Uterus (tissue), 4 donors: Measurements from ENCODE around the gene MYLIP. TPM values are rescaled to one million over a fixed set of nuclear protein-coding genes. Genes with fewer than 3 reads are reported as not detected.

Experiments
- DNase-seq, 2 donors: peaks; one replicate each; pipeline ENCODE4 v3.0.0-alpha.2; 2019 to 2020
- H3K27ac ChIP-seq, 2 donors: fragments of 200-600 bp; sonication (generic); 1 replicate in 1 of 2; 2 replicates in 1 of 2; pipeline ENCODE4 v1.5.1; 2016 to 2018
- H3K27me3 ChIP-seq, 2 donors: fragments of 200-600 bp; sonication (generic); one replicate each; pipeline ENCODE4 v1.5.1; 2018 to 2019; ENCODE audit warnings: control low read depth in 1 of 2
- H3K36me3 ChIP-seq, 2 donors: fragments of 200-600 bp; sonication (generic); one replicate each; pipeline ENCODE4 v1.5.1; 2019; ENCODE audit warnings: control low read depth in 1 of 2
- H3K4me1 ChIP-seq, 2 donors: fragments of 200-600 bp; sonication (generic); one replicate each; pipeline ENCODE4 v1.5.1; 2018 to 2019; ENCODE audit warnings: control low read depth in 1 of 2
- H3K4me3 ChIP-seq, 2 donors: fragments of 200-600 bp; sonication (generic); 1 replicate in 1 of 2; 2 replicates in 1 of 2; pipeline ENCODE4 v1.5.1; 2018 to 2019; ENCODE audit warnings: mild to moderate bottlenecking in 1 of 2
- H3K9me3 ChIP-seq, 2 donors: fragments of 200-600 bp; sonication (generic); one replicate each; pipeline ENCODE4 v1.5.1; 2019; ENCODE audit warnings: control low read depth in 1 of 2
- CTCF ChIP-seq, 4 experiments: fragments of 200-600 bp in 2 of 4; fragments of 450-650 bp in 2 of 4; sonication (generic) in 2 of 4; IDR thresholded peaks; one replicate each; pipeline ENCODE4 v1.5.1; 2016 to 2019; ENCODE audit warnings: antibody characterized with exemption in 4 of 4, mild to moderate bottlenecking in 2 of 4, moderate library complexity in 1 of 4
- POLR2A ChIP-seq, 2 donors: fragments of 450-650 bp; IDR thresholded peaks; one replicate each; pipeline ENCODE4 v1.6.1; 2016; ENCODE audit warnings: antibody characterized with exemption in 2 of 2, mild to moderate bottlenecking in 1 of 2, moderate library complexity in 1 of 2
- intact Hi-C: fragments of 100-400 bp; cut with DNase I; formaldehyde crosslinking; loops from one replicate; pipeline ENCODE4 v1.15.1; 2023; ENCODE audit warnings: low total_unique reads
- total RNA-seq, 4 donors: library from RNA; depleted of rRNA in 3 of 4; stranded (reverse); fragments of >200 nt in 3 of 4; gene quantifications; one replicate each; pipeline versions ENCODE4 v1.1.0 to v1.2.4, GENCODE V29; 2014 to 2023
- donor health status: DM: yes; HTN: yes; CAD: no.

Gene MYLIP
- total RNA-seq, 4 donors from 2014 or later = 11.5 to 79.2 (median 58.7) TPM

GRCh38 chr6:16146028-16146427, 17.1 kb downstream of the MYLIP start:
- Histone ChIP-seq H3K36me3 (no peaks in the 10 kb centered on the region), H3K4me3 (no peak overlapping the region), H3K4me1 (no peaks in the 10 kb centered on the region), H3K27ac (no peak overlapping the region), H3K9me3 (no peaks in the 10 kb centered on the region), H3K27me3 (no peaks in the 10 kb centered on the region)
- no peak for DNase-seq
- TF ChIP-seq POLR2A (IDR thresholded peaks at IDR 0.05) = no peak
- no peak for TF ChIP-seq CTCF (IDR thresholded peaks at IDR 0.05)
- intact Hi-C loops = no loop called here

- Histone ChIP-seq H3K27me3 (no peaks in the 10 kb centered on the region), H3K9me3 (no peaks in the 10 kb centered on the region), H3K4me3 (no peak overlapping the region), H3K36me3 (no peaks in the 10 kb centered on the region), H3K27ac (no peak overlapping the region), H3K4me1 (no peaks in the 10 kb centered on the region)
- no peak for DNase-seq
- TF ChIP-seq POLR2A (IDR thresholded peaks at IDR 0.05) (no peak), CTCF (IDR thresholded peaks at IDR 0.05) (no peak)
- intact Hi-C loops = no loop called here
Measured at GRCh38 chr6:16146527-16146955, 17.7 kb downstream of the MYLIP start.

- H3K27me3 ChIP-seq = no peaks in the 10 kb centered on the region
- no peak overlapping the region for H3K4me3 ChIP-seq
- intact Hi-C loops = no loop called here
- H3K9me3 ChIP-seq = no peaks in the 10 kb centered on the region
- no peak for DNase-seq
- TF ChIP-seq CTCF (IDR thresholded peaks at IDR 0.05) (no peak), POLR2A (IDR thresholded peaks at IDR 0.05) (no peak)
- H3K4me1 ChIP-seq = no peaks in the 10 kb centered on the region
- no peak overlapping the region for H3K27ac ChIP-seq
- no peaks in the 10 kb centered on the region for H3K36me3 ChIP-seq
Measured at GRCh38 chr6:16148498-16148897, 19.6 kb downstream of the MYLIP start.

- H3K36me3 ChIP-seq = no peaks in the 10 kb centered on the region
- no peak overlapping the region for H3K4me3 ChIP-seq
- intact Hi-C loops = no loop called here
- no peak for DNase-seq
- no peaks in the 10 kb centered on the region for H3K4me1 ChIP-seq
- no peak overlapping the region for H3K27ac ChIP-seq
- H3K9me3 ChIP-seq = no peaks in the 10 kb centered on the region
- H3K27me3 ChIP-seq = no peaks in the 10 kb centered on the region
- no peak for TF ChIP-seq CTCF (IDR thresholded peaks at IDR 0.05)
- TF ChIP-seq POLR2A (IDR thresholded peaks at IDR 0.05) = no peak
Measured at GRCh38 chr6:16149305-16149704, 20.4 kb downstream of the MYLIP start.

- Histone ChIP-seq H3K36me3 (no peaks in the 10 kb centered on the region), H3K9me3 (no peaks in the 10 kb centered on the region), H3K4me1 (no peaks in the 10 kb centered on the region), H3K27ac (no peak overlapping the region), H3K27me3 (no peaks in the 10 kb centered on the region), H3K4me3 (no peak overlapping the region)
- TF ChIP-seq CTCF (IDR thresholded peaks at IDR 0.05) (no peak), POLR2A (IDR thresholded peaks at IDR 0.05) (no peak)
- DNase-seq = no peak
- intact Hi-C loops = no loop called here
Measured at GRCh38 chr6:16150098-16150497, 21.2 kb downstream of the MYLIP start.
